H9 (cell line): ENCODE results near the gene PITPNM3. TPM values are rescaled to one million over a fixed set of nuclear protein-coding genes. Genes with fewer than 3 reads are reported as not detected.

Experiments used
- DNase-seq: peaks from one replicate; pipeline ENCODE4 v3.0.0-alpha.2; 2017
- H2AFZ ChIP-seq: one replicate; pipeline ENCODE4 v1.6.1; 2013; ENCODE audit warnings: mild to moderate bottlenecking, low read length, control low read depth, moderate library complexity
- H2AK5ac ChIP-seq: 2 replicates; pipeline ENCODE4 v1.6.1; 2013; ENCODE audit warnings: low read length, control low read depth, mixed read lengths; ENCODE audit not compliant: insufficient read length
- H2BK120ac ChIP-seq: one replicate; pipeline ENCODE4 v1.6.1; 2013; ENCODE audit warnings: low read depth, mild to moderate bottlenecking, low read length, control low read depth, inconsistent platforms; ENCODE audit not compliant: poor library complexity, severe bottlenecking
- H2BK12ac ChIP-seq: 2 replicates; pipeline ENCODE4 v1.6.1; 2013; ENCODE audit warnings: low read length, control low read depth, mixed read lengths, low read depth; ENCODE audit not compliant: insufficient read length
- H2BK15ac ChIP-seq: 2 replicates; pipeline ENCODE4 v1.6.1; 2013; ENCODE audit warnings: low read depth, low read length, control low read depth
- H2BK20ac ChIP-seq: one replicate; pipeline ENCODE4 v1.6.1; 2013; ENCODE audit warnings: low read depth, mild to moderate bottlenecking, low read length, control low read depth, inconsistent platforms; ENCODE audit not compliant: poor library complexity, severe bottlenecking
- H2BK5ac ChIP-seq: 2 replicates; pipeline ENCODE4 v1.6.1; 2013; ENCODE audit warnings: low read length, control low read depth, mixed read lengths; ENCODE audit not compliant: insufficient read length
- H3K14ac ChIP-seq: 2 replicates; pipeline ENCODE4 v1.6.1; 2013; ENCODE audit warnings: low read length, control low read depth; ENCODE audit not compliant: insufficient read depth
- H3K18ac ChIP-seq: 2 replicates; pipeline ENCODE4 v1.6.1; 2013; ENCODE audit warnings: low read depth, mild to moderate bottlenecking, mixed read lengths, low read length, control low read depth; ENCODE audit not compliant: insufficient read length
- H3K23ac ChIP-seq: 2 replicates; pipeline ENCODE4 v1.6.1; 2013; ENCODE audit warnings: low read length, control low read depth, mixed read lengths, low read depth; ENCODE audit not compliant: insufficient read length
- H3K23me2 ChIP-seq: 2 replicates; pipeline ENCODE4 v1.6.1; 2013; ENCODE audit warnings: low read depth, mild to moderate bottlenecking, mixed read lengths, low read length, control low read depth; ENCODE audit not compliant: insufficient read length, poor library complexity, severe bottlenecking
- H3K27ac ChIP-seq: 2 replicates; pipeline ENCODE4 v1.5.1; 2013; ENCODE audit warnings: low read length, control low read depth, mixed read lengths, low read depth; ENCODE audit not compliant: insufficient read length
- H3K27me3 ChIP-seq: 2 replicates; pipeline ENCODE4 v1.6.1; 2013; ENCODE audit warnings: low read length, control low read depth, inconsistent platforms; ENCODE audit not compliant: insufficient read depth
- H3K4ac ChIP-seq: 2 replicates; pipeline ENCODE4 v1.6.1; 2013; ENCODE audit warnings: low read depth, mild to moderate bottlenecking, control low read depth, inconsistent platforms, low read length, moderate library complexity
- H3K4me1 ChIP-seq: 2 replicates; pipeline ENCODE4 v1.6.1; 2013; ENCODE audit warnings: low read length, control low read depth, inconsistent platforms; ENCODE audit not compliant: insufficient read depth
- H3K4me2 ChIP-seq: 2 replicates; pipeline ENCODE4 v1.6.1; 2013; ENCODE audit warnings: low read length, control low read depth, mixed read lengths; ENCODE audit not compliant: insufficient read length, insufficient read depth
- H3K56ac ChIP-seq: 2 replicates; pipeline ENCODE4 v1.6.1; 2013; ENCODE audit warnings: low read depth, mild to moderate bottlenecking, mixed read lengths, low read length, control low read depth; ENCODE audit not compliant: insufficient read length
- H3K79me1 ChIP-seq: 2 replicates; pipeline ENCODE4 v1.6.1; 2013; ENCODE audit warnings: low read depth, mild to moderate bottlenecking, moderate library complexity, low read length, control low read depth, inconsistent platforms; ENCODE audit not compliant: insufficient read depth, poor library complexity, severe bottlenecking
- H3K79me2 ChIP-seq: 2 replicates; pipeline ENCODE4 v1.6.1; 2013; ENCODE audit warnings: low read length, control low read depth, inconsistent platforms; ENCODE audit not compliant: insufficient read depth
- H3K9ac ChIP-seq: 2 replicates; pipeline ENCODE4 v1.6.1; 2013; ENCODE audit warnings: low read length, control low read depth, mixed read lengths; ENCODE audit not compliant: insufficient read length; ENCODE audit errors: extremely low read depth
- H3K9me3 ChIP-seq: one replicate; pipeline ENCODE4 v1.6.1; 2013; ENCODE audit warnings: low read depth, low read length, inconsistent platforms; ENCODE audit not compliant: control insufficient read depth
- H3T11ph ChIP-seq: one replicate; pipeline ENCODE4 v1.6.1; 2013; ENCODE audit warnings: mild to moderate bottlenecking, low read length, control low read depth, inconsistent platforms
- H4K20me1 ChIP-seq: one replicate; pipeline ENCODE4 v1.6.1; 2013; ENCODE audit not compliant: control insufficient read depth, insufficient read length, insufficient read depth
- H4K5ac ChIP-seq: 2 replicates; pipeline ENCODE4 v1.6.1; 2013; ENCODE audit warnings: low read depth, mild to moderate bottlenecking, mixed read lengths, low read length, control low read depth; ENCODE audit not compliant: insufficient read length
- H4K8ac ChIP-seq: replicated peaks from 2 replicates; pipeline ENCODE4 v1.6.1; 2013; ENCODE audit warnings: low read length, control low read depth, mixed read lengths, low read depth; ENCODE audit not compliant: insufficient read length
- H4K91ac ChIP-seq: 2 replicates; pipeline ENCODE4 v1.6.1; 2013; ENCODE audit warnings: low read depth, mild to moderate bottlenecking, moderate library complexity, mixed read lengths, low read length, control low read depth; ENCODE audit not compliant: insufficient read length
- H3K27ac Mint-ChIP-seq, 3 experiments: 2 replicates in 2 of 3; 3 replicates in 1 of 3; pipeline ENCODE4 v1.8.0; 2020 to 2021; ENCODE audit warnings: mixed read lengths in 3 of 3, mild to moderate bottlenecking in 1 of 3, moderate library complexity in 1 of 3
- H3K27me3 Mint-ChIP-seq: 2 replicates; pipeline ENCODE4 v1.8.0; 2021; ENCODE audit warnings: low read depth, mild to moderate bottlenecking, moderate library complexity, mixed read lengths
- H3K36me3 Mint-ChIP-seq, 3 experiments: 2 replicates in 2 of 3; 3 replicates in 1 of 3; pipeline ENCODE4 v1.8.0; 2020 to 2021; ENCODE audit warnings: low read depth in 3 of 3, mixed read lengths in 3 of 3; ENCODE audit not compliant: insufficient read depth in 1 of 3
- H3K4me1 Mint-ChIP-seq, 2 experiments: 2 replicates each; pipeline ENCODE4 v1.8.0; 2020; ENCODE audit warnings: mixed read lengths in 2 of 2
- H3K4me3 Mint-ChIP-seq, 2 experiments: 2 replicates in 1 of 2; 3 replicates in 1 of 2; pipeline ENCODE4 v1.8.0; 2020 to 2021; ENCODE audit warnings: mild to moderate bottlenecking in 2 of 2, mixed read lengths in 2 of 2, moderate library complexity in 1 of 2
- H3K9me3 Mint-ChIP-seq, 2 experiments: 2 replicates in 1 of 2; 3 replicates in 1 of 2; pipeline ENCODE4 v1.8.0; 2020; ENCODE audit warnings: mild to moderate bottlenecking in 2 of 2, mixed read lengths in 2 of 2, moderate library complexity in 1 of 2
- WGBS: extraction: QIAGEN DNeasy Blood & Tissue Kit; methylation state at CpG from one replicate; pipeline ENCODE4 v1.1.7; 2013; ENCODE audit warnings: missing lambda C conversion rate, low lambda C conversion rate, mixed read lengths; ENCODE audit not compliant: insufficient read length; ENCODE audit errors: extremely low coverage; 5-methylcytosine and 5-hydroxymethylcytosine counted together
- total RNA-seq: library from RNA; stranded (reverse); gene quantifications from 2 replicates; pipeline ENCODE4 v1.2.1, GENCODE V29; 2021
- TF ChIP-seq, protein P1 (sequence below): fragments of 200-600 bp; sonication (generic); conservative IDR thresholded peaks from 3 replicates; pipeline ENCODE4 v1.8.0; 2021; ENCODE audit warnings: antibody characterized with exemption, mild to moderate bottlenecking

PITPNM3 gene
- total RNA-seq, 1 experiment from 2014 or later: 3.4 TPM

DNA sequence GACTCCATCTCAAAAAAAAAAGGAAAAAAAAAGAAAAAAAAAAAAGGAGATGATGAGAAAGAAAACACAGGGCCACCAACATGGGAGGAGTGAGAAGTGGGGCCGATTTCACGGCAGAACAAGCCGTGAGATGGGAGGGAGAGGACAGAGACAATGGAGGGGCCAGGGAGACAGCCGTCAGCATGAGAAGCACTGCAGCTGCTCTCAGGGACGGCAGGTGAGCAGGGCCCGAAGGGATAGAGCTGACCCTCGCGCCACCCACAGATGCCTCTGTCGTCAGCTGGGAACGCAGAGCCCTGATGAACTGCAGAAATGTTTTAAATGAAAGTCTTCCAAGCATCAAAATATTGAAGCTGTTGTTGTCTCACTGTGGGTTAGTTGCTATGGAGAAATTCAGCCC is 20.3 kb downstream of the PITPNM3 start:
- Mint-ChIP-seq H3K4me3 (no peak overlapping the region), H3K27ac (no peak overlapping the region; a peak in 1 of 7 replicates), H3K9me3 (peaks cover 5% of the 10 kb centered on the region in 2 experiments; a peak in 3 of 5 replicates), H3K4me1 (peaks cover 13 to 26% of the 10 kb centered on the region in 2 experiments), H3K36me3 (0 out of 7 replicates have a peak, but pooled peaks cover 0 to 3% (median 0%) of the 10 kb centered on the region in 3 experiments), H3K27me3 (no peaks in the 10 kb centered on the region)
- Histone ChIP-seq H3K56ac (no peak overlapping the region), H3K18ac (no peak overlapping the region), H2BK12ac (no peak overlapping the region), H3K4ac (no peak overlapping the region), H3K79me2 (no peaks in the 10 kb centered on the region), H4K20me1 (peaks cover 5% of the 10 kb centered on the region), H4K8ac (no peak overlapping the region), H2BK5ac (no peak overlapping the region), H2BK20ac (no peak overlapping the region), H3K23ac (no peak overlapping the region), H3K79me1 (no peaks in the 10 kb centered on the region), H2BK120ac (no peak overlapping the region), H3K14ac (no peak overlapping the region), H3K9ac (no peak overlapping the region), H3K9me3 (no peaks in the 10 kb centered on the region), H2AFZ (no peak overlapping the region), H3K27me3 (no peaks in the 10 kb centered on the region), H3K23me2 (no peaks in the 10 kb centered on the region), H2BK15ac (no peak overlapping the region), H4K91ac (no peak overlapping the region), H3T11ph (no peak overlapping the region), H3K4me1 (no peaks in the 10 kb centered on the region), H3K27ac (no peak overlapping the region), H2AK5ac (no peak overlapping the region), H4K5ac (no peak overlapping the region), H3K4me2 (no peak overlapping the region)
- TF ChIP-seq, protein P1, sequence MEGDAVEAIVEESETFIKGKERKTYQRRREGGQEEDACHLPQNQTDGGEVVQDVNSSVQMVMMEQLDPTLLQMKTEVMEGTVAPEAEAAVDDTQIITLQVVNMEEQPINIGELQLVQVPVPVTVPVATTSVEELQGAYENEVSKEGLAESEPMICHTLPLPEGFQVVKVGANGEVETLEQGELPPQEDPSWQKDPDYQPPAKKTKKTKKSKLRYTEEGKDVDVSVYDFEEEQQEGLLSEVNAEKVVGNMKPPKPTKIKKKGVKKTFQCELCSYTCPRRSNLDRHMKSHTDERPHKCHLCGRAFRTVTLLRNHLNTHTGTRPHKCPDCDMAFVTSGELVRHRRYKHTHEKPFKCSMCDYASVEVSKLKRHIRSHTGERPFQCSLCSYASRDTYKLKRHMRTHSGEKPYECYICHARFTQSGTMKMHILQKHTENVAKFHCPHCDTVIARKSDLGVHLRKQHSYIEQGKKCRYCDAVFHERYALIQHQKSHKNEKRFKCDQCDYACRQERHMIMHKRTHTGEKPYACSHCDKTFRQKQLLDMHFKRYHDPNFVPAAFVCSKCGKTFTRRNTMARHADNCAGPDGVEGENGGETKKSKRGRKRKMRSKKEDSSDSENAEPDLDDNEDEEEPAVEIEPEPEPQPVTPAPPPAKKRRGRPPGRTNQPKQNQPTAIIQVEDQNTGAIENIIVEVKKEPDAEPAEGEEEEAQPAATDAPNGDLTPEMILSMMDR: no peak
- peak; percentile 25 for DNase-seq
- no CpG with 5 or more reads among the region's 10 CpGs for WGBS
